ENCODE results near the gene CEP170B.
"Not testable (repeated sequence)": the region's sequence is repeated elsewhere in the genome, so short reads cannot be mapped to it uniquely, and the experiment has no call there.

CEP170B gene

GRCh38 chr14:104865081-104865630, at the start of gene CEP170B:
Gene CEP170B, plus strand, starts transcription at chr14:104865268. Its CDS starts 3,183 bp downstream, at chr14:104868451.
- no peak for DNase-seq

- DNase-seq, result no peak
Measured at GRCh38 chr14:104816616-104816884, 48.5 kb upstream of the CEP170B start.

GRCh38 chr14:104817930-104818713, 46.9 kb upstream of the CEP170B start:
- DNase-seq, result no peak

- DNase-seq, result no peak
Measured at GRCh38 chr14:104818714-104819161, 46.3 kb upstream of the CEP170B start.

GRCh38 chr14:104819361-104819781, 45.7 kb upstream of the CEP170B start:
- DNase-seq, result no peak

GRCh38 chr14:104820669-104821228, 44.3 kb upstream of the CEP170B start:
- peak; percentile 26 for DNase-seq

- DNase-seq, result no peak
Measured at GRCh38 chr14:104821229-104821945, 43.7 kb upstream of the CEP170B start.

- no peak for DNase-seq
Measured at GRCh38 chr14:104821971-104822608, 43.0 kb upstream of the CEP170B start.

GRCh38 chr14:104822821-104823615, 42.0 kb upstream of the CEP170B start:
- no peak for DNase-seq

GRCh38 chr14:104824353-104824997, 40.6 kb upstream of the CEP170B start:
- no peak for DNase-seq

GRCh38 chr14:104826189-104826860, 38.7 kb upstream of the CEP170B start:
- peak; percentile 51 for DNase-seq

GRCh38 chr14:104826861-104827176, 38.2 kb upstream of the CEP170B start:
- no peak for DNase-seq

- DNase-seq, result peak; percentile 32
Measured at GRCh38 chr14:104827177-104828055, 37.7 kb upstream of the CEP170B start.

GRCh38 chr14:104830781-104831180, 34.3 kb upstream of the CEP170B start:
- no peak for DNase-seq

GRCh38 chr14:104836171-104836935, 28.7 kb upstream of the CEP170B start:
- not testable (repeated sequence) for DNase-seq

- DNase-seq, result no peak
Measured at GRCh38 chr14:104841730-104842129, 23.3 kb upstream of the CEP170B start.

GRCh38 chr14:104843006-104843405, 22.1 kb upstream of the CEP170B start:
- DNase-seq, result no peak

- peak; percentile 27 for DNase-seq
Measured at GRCh38 chr14:104843442-104844305, 21.4 kb upstream of the CEP170B start.

Data from NCI-H526 treated with DMSO at 0.1 percent for 48 hours (cell line).